Measurements from ENCODE around the gene OSMR.
A peak's percentile ranks its signal among the peaks of the same experiment; 100 is the strongest.

OSMR gene

DNA sequence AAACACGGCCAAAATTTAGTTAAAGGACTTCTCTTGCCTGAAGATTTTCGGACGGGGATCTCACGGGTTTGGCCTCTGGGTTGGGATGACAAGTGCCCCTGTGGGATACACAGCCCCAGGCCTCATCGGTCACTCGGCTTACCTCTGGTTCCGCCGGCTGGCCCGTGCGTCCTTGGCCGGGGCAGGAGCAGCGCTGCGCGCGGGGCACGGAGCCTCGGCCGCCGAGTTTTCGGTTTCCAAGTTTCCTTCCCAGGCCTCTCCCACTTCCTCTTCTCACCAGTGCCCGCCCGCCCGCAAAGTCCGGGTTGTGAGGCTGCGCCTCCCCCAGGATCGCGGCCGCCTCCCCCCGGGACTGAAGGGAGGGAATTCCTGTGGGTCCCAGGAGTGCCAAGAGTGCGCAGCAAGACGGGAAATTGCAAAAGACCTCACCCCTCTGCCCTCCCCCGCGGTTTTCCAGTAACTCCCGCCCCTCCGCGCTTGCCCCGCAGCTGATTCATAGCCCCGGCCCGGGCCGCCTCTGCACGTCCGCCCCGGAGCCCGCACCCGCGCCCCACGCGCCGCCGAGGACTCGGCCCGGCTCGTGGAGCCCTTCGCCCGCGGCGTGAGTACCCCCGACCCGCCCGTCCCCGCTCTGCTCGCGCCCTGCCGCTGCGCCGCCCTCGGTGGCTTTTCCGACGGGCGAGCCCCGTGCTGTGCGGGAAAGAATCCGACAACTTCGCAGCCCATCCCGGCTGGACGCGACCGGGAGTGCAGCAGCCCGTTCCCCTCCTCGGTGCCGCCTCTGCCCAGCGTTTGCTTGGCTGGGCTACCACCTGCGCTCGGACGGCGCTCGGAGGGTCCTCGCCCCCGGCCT lies at the start of gene OSMR:
Gene OSMR (plus strand): TSS at position 487 of the 853 bp plus-strand sequence. CDS start 23,033 bp downstream, outside the sequence.
- no peak for DNase-seq (ENCODE audit: low read depth in 2 of 2, low spot score in 1 of 2)

DNA sequence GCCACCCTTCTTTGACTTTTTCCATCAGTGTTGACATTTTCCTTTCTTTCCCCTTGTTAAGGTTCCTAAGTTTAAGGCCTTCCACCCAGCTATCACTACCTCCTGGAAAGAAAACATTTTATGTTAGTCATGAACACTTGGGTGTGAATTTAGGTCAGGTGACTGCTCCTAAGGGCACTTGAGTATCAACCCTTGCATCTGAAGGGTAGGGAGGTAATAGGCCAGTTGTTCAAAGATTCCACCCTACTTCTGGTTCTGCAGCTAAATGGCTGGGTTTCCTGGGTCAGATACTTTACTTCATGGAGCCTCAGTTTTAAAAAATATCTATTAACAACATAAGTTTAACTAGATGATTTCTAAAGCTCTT lies 49.1 kb upstream of the OSMR start:
- no peak for DNase-seq (ENCODE audit: low read depth in 2 of 2, low spot score in 1 of 2)

DNA sequence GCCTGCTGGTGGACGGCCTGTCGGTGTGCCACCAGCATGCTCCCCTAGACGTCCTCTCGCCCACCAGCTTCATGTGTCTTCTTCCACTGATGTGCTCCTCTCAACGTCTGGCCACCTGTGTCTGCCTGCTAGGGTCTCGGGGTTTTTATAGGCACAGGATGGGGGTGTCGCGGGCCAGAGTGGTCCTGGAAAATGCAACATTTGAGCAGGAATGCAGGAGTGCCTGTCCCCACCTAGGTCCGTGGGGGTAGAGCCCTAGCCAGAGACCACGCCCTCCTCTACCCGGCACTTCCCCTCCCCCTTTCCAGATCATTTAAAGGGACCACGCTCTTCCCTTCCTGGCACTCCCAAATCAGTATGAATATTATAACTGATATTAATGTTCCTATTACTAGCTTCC lies 48.0 kb upstream of the OSMR start:
- no peak for DNase-seq (ENCODE audit: low read depth in 2 of 2, low spot score in 1 of 2)

DNA sequence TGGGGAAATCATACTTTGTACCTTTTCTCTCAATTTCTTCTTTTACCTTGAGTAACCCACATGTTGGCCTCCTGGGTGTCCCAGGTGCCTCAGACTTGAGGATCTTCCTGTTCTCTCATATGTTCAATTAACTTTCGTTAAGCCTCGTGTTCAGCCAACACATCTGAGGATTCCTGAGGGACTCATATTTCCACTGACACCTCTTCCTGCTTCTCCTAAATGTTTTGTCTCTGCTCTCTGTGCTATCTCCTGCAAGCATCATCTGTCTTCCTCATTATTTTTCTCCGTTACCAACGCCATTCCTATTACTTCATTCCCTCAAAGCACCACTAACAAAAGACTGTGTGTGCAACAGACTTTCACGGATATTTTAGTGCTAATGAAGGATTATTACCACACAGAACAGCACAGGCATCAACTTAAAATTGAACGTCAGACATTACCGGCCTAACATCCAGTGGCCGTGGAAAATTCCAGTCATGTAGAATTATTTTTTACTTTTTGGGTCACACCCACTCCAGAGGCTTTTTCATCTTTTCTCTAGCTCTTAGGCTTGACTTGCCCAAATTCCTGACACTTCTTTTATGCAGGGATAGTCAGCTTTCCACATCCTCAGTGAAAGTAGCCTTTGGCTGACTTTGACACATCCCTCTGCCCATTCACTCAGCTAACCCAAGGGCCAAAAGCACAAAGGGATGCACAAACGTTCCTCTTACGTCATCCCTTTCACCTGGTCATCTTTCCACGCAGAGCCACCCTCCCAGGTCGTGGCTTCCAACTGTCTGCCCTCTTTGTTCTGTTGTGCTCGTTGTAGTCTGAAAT lies 46.0 kb upstream of the OSMR start:
- DNase-seq (ENCODE audit: low read depth in 2 of 2, low spot score in 1 of 2), result no peak

DNA sequence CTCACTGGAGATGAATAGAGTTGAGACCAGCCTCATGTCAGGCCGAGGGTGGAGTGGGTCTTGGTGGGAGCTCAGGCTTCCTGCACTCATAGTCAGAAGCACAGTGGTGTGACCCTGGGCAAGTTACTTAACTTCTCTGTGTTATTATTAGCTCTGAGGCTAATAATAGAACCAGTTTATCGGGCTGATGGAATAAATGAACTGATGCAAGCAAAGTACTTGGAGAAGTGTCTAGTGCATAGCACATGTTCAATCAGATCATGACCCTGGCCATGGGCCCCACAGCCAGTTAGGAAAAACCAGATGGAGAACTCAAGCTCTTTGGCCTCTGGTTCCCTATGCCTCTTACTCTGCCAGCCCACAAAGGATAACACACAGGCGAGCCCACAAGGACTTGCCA lies 45.3 kb upstream of the OSMR start:
- DNase-seq (ENCODE audit: low read depth in 2 of 2, low spot score in 1 of 2), result no peak

DNA sequence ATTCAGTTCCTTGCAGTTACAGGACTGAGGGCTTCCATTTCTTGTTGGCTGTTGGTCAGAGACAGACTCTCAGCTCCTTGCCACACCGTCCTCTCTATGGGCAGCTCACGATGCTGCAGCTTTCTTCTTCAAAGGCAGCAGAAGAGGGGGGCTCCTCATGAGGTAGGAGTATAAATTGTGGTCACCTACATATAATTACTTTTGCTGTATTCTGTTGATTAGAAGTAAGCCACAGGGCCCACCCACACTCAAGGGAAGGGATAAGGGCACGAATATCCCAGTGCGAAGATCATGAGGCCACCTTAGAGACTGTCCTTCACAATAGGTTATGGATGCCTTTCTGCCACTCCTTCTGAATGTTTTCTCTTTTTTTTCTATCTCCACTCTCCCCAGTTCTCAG lies 43.7 kb upstream of the OSMR start:
- no peak for DNase-seq (ENCODE audit: low read depth in 2 of 2, low spot score in 1 of 2)

DNA sequence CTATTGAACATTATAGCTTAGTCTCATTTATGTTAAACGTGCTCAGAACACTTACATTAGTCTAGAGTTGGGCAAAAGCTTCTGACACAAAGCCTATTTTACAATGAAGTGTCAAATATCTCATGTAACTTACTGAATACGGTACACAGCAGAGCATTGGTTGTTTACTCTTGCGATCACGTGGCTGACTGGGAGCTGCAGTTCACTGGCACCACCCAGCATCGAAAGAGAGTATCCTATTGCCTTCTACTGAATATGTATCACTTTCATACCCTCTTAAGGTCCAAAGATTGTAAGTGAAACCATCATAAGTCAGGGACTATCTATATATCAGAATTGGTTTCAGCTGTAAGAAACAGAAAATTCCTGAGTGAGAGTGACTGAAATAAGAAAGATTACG lies 42.6 kb upstream of the OSMR start:
- no peak for DNase-seq (ENCODE audit: low read depth in 2 of 2, low spot score in 1 of 2)

DNA sequence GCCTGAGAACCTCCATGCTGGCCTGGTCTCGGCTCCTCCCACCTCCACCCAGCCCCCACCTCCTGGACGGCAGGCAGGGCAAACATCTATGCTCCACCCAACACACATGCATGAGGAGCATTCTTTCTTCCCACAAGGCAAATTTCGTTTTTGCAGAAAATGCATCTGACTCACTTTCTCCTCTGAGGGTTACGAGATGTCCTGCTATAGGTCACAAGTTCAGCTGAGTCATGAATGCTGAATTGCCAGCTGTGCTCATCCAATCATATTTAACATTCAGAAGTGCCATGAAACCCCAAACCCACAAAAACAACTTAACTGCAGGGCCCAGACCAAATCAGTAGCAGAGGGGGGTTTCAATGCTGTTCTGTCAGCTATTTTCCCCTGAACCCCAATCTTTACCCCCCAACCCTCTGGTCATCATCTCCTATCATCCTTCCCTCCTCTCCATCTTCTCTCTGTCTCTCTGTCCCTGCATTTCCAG lies 39.0 kb upstream of the OSMR start:
- no peak for DNase-seq (ENCODE audit: low read depth in 2 of 2, low spot score in 1 of 2)

DNA sequence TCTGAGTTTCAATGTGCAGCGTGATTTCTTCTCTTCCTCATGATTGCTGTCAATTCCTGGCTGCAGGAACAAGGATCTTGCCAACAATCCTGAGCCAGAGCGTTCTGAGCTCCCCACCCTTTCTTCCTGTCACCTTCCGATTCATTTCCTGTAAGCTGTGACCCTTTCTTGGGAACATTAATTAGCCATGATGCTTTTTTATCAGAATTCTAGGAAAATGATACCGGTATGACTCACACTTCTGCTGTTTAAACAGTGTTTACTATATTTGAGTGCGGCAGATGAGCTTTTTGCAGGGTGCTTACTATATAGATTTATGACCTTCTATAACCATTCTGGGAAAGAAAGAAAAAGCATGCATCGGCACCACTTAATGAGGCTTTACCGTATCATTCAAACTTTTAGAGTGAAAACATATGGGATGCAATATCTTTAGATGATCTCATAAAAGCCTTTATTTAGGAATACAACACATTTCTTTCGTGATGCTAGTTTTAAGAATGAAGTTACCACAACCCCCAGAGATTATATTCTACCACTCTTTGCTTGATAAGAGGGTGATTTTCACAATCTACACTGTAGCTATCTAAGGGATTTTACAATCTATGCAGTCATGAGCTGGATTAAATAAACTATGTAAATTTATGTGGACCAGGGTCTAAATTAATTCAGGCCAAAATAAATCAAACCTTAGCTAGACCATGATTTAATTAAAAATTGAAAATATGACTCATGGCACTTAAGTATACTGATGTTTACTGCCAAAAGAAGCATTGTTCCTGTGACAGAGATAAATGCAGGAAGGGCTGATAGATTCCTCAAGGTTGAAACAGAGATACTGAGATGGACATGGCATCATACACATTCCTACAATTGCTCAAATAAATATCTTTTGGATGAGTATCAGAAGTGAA lies 38.0 kb upstream of the OSMR start:
- DNase-seq (ENCODE audit: low read depth in 2 of 2, low spot score in 1 of 2), result no peak

DNA sequence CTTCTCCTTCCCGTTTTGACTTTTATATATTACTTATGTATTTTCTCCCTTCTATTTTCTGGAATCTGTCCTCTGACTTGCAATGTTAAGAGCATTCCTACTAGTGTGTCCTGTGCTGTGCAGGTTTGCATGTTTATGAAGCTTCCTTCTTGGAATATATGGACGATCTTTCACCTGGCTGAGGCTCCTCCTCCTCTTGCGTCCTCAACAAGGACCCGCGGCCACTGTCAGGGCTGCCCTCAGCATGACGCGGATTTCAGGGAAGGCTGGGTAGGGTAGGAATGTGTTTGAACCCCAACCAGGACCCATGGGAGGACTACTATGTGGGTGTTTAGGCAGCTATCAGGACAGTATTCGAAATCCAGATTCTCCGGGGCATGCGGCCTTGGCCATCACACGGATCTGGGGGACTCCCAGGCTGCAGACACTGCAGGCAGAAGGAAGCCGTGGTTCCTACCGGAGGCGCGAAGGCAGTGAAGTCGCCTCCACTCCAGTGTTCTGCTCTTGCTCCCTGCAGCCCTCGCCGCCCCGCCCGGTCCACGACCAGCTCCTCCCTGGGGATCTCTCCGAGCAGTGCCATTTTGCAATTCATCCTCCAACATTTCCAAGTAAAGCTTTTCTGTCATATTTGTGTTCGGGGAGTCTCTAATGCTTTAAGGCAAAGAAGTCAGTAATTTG lies 37.0 kb upstream of the OSMR start:
- no peak for DNase-seq (ENCODE audit: low read depth in 2 of 2, low spot score in 1 of 2)

DNA sequence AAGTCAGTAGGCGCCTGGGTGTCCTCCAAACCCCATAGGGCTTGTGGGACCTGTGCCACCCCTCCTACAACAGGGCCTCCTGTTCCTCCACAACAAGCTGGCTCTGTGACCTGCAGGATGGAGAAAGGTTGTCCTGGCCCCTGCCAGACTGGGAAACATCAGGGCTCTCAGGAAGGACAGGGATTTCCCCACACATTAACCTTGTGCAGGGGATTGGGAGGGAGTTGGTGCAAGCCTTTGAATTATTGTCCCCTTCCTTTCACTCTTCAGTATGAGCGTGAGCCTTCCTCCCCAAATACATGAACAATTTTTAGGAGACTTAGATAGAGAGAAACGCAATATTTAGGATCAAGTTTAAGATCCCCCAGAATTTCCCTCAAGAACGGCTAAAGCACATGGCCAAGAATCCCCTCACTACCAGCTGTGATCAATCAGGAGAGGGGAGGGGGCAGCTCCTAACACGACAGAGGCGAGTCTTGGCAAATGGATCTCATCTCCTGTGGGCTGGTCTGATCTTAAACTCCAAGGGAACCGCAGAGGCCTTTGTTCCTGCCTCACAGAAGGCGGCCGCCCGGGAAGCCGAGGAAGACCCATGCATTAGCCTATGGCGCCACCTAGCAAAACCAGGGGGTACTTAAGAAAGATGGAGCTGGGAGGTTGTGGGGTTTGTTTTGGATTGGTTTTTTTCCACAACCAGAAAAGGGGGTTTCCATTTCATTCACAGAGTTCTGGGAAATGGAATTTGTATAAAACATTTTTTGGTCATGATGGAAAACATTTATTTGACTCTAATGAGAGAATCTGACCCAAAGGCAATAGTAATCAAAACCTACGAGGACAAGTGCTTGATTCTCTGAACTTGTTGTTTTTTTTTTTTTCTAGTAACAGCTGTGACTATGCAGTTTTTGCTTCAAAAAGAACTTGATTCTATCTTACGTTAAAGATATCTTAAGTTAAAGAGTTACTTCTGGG lies 36.1 kb upstream of the OSMR start:
- DNase-seq (ENCODE audit: low read depth in 2 of 2, low spot score in 1 of 2), result peak in 1 of 2 donors; percentile 3

DNA sequence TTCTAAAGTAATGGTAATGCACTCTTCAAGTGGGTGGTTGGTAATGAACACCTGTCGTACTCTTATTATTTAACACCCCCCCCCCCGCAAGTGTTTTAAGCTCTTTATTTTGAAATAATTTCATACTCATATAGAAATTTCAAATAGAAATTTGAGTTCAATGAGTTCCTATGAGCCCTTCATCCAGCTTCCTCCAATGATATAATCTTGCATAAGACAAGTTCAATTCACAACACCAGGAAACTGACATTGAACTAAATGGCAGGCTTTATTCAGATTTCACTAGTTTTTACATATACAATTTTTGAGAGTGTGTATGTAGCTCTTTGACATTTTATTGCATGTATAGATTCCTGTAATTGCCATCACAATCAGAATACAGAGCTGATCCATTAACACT lies 30.9 kb upstream of the OSMR start:
- DNase-seq (ENCODE audit: low read depth in 2 of 2, low spot score in 1 of 2), result no peak

DNA sequence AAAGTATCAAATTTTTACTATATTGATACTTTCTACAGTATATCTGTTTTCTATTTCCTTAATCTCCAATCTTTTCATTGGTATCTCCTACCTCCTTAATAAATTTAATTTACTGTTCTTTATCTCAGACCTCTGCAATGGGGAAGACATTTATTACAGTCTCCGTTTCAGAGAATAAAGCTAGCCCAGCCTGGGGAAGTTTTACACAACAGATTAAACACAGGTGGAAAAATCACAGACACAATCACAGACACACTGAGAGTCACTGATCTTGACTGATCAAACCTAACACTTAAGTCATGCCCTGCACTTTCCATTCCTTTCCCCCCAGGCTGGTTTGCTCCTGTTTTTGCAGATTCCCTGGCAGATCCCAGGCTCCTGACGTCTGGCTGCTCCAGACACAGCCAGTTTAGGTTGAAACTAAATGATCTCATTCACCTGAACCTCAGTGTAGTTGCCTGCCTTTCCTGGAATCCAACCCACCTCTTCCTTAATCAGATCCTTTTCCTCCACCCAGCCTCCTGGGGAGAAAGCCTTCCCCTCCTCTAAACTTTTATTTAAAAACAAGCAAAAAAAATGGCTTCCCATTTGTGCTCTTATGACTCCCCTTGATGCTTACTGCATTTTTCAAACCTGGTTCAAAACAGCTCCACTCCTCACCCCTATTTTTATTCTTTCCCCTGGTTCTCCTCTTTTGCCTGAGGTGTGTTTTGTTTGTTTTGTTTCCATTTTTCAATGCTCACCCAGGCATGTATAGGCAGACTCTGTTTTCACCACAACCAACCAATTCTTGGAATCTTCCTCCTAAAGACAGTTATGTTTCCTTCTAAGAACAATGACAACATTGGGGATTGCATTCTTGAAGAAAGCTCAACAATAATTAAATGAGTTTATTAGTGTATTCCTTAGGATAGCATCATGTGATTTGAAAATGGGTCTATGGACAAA lies 29.5 kb upstream of the OSMR start:
- DNase-seq (ENCODE audit: low read depth in 2 of 2, low spot score in 1 of 2), result no peak

DNA sequence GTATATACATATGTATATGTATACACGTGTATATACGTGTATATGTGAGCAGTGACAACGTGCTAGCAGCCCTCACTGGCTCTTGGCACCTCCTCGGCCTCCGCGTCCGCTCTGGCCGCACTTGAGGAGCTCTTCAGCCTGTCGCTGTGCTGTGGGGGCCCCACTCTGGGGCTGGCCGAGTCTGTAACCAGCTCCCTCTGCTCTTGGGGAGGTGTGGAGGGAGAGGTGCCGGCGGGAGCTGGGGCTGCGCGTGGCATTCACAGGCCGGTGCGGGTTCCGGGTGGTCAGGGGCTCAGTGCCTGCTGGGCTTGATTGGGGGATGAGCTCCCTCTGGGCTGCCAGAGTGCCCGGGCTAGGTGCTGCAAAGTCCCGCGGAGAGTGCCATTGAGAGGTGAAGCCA lies 24.1 kb upstream of the OSMR start:
- no peak for DNase-seq (ENCODE audit: low read depth in 2 of 2, low spot score in 1 of 2)

DNA sequence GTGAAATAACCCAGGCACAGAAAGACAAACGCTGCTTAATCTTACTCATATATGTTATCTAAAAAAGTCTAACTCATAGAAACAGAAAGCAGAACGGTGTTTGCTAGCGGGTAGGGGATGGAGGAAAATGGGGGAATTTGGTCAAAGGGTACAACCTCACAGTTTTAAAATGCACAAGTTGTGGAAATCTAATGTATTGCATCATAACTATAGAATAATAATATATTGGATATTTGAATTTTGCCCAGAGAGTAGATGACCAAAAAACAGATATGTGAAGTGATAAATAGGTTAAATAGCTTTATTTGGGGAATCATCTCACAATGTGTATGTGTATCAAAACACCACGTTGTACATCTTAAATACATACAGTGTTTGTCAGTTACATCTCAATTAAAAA lies 22.3 kb upstream of the OSMR start:
- DNase-seq (ENCODE audit: low read depth in 2 of 2, low spot score in 1 of 2), result no peak

DNA sequence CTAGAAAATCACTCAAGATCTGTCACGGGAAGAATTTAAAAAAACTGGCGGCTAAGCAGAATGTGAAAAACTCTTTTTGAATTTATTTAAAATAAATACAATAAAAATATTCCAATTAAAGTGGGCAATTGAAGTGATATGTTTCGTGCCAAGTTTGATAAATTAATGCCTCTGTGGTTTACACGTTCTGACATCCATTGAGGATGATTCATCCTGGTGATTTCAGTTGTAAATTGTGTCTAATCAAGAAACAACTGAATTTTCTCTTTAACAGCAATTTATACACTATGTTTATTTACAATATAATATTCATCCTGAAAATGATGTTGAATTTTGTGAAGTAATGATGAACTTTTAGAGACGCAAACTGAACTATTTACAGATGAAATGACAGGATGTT lies 21.0 kb upstream of the OSMR start:
- no peak for DNase-seq (ENCODE audit: low read depth in 2 of 2, low spot score in 1 of 2)

DNA sequence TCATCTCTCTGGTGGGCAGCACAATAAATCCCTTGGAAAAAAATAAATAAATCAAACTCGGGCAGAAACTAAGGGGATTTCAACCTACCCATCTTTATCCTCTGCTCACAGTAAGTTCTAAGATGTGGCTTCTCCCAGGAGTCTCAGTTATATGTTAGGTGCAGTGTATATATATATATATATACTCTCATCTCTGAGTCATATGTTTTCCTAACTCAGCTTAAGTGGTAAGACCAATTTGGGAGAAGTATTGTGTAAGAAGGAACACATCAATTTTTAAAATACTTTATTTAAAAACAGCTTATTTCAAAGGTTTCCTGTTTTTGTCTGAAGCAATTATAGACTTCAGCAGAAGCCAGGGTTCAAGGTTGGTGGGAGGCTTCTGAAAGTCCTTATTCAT lies 20.3 kb upstream of the OSMR start:
- no peak for DNase-seq (ENCODE audit: low read depth in 2 of 2, low spot score in 1 of 2)

DNA sequence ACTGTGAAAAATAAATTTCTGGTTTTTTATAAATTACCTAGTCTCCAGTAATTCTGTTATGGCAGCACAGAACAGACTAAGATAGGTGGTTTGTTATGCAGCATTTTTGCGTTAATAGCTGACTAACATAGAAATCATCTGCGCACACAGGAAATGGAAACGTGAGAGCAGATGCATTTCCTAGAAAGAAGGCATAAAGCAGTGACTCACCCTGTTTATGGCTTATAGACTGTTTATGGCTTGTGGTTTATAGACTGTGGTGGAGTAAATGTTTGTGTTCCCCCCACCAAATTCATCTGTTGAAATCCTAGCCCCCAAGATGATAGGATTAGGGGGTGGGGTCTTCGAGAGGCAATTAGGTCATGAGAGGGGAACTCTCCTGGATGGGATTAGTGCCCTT lies 18.3 kb upstream of the OSMR start:
- DNase-seq (ENCODE audit: low read depth in 2 of 2, low spot score in 1 of 2), result no peak

Measured in stimulated activated CD8-positive, alpha-beta memory T cell treated with anti-CD3 and anti-CD28 coated beads, Interleukin-4, amount 100 ng/mL, for 1 hour (primary cell).